Thyroid gland (tissue), 4 donors: ENCODE measurements around the gene C2CD2. TPM values are rescaled to one million over a fixed set of nuclear protein-coding genes. Genes with fewer than 3 reads are reported as not detected.

Experiments used
- DNase-seq, 2 donors: peaks; one replicate each; pipeline ENCODE4 v3.0.0-alpha.2; 2019
- H3K27ac ChIP-seq, 3 donors: fragments of 200-600 bp; sonication (generic); 1 replicate in 2 of 3; 2 replicates in 1 of 3; pipeline ENCODE4 v1.5.1; 2016 to 2019; ENCODE audit warnings: mild to moderate bottlenecking in 1 of 3, moderate library complexity in 1 of 3
- H3K27me3 ChIP-seq: fragments of 200-600 bp; sonication (generic); one replicate; pipeline ENCODE4 v1.5.1; 2019
- H3K36me3 ChIP-seq, 2 donors: fragments of 200-600 bp; sonication (generic); one replicate each; pipeline ENCODE4 v1.5.1; 2016 to 2019
- H3K4me1 ChIP-seq, 2 donors: fragments of 200-600 bp; sonication (generic); one replicate each; pipeline ENCODE4 v1.5.1; 2017 to 2019
- H3K4me3 ChIP-seq, 3 donors: fragments of 200-600 bp; sonication (generic); replicated peaks in 1 of 3; 1 replicate in 2 of 3; 2 replicates in 1 of 3; pipeline ENCODE4 v1.5.1; 2016; ENCODE audit warnings: mild to moderate bottlenecking in 1 of 3
- H3K9me3 ChIP-seq: fragments of 200-600 bp; sonication (generic); one replicate; pipeline ENCODE4 v1.5.1; 2017
- CTCF ChIP-seq, 6 experiments: fragments of 200-600 bp in 3 of 6; fragments of 450-650 bp in 3 of 6; sonication (generic) in 3 of 6; IDR thresholded peaks; one replicate each; pipeline ENCODE4 v1.5.1; 2016 to 2019; ENCODE audit warnings: antibody characterized with exemption in 6 of 6, mild to moderate bottlenecking in 2 of 6, inconsistent platforms in 1 of 6, moderate library complexity in 1 of 6
- POLR2A ChIP-seq, 2 donors: fragments of 450-650 bp; IDR thresholded peaks; one replicate each; pipeline ENCODE4 v1.6.1; 2017; ENCODE audit warnings: antibody characterized with exemption in 2 of 2, mild to moderate bottlenecking in 2 of 2, moderate library complexity in 1 of 2
- WGBS, 2 donors: methylation state at CpG; one replicate each; pipeline ENCODE4 v1.1.5; 2017; 5-methylcytosine and 5-hydroxymethylcytosine counted together
- intact Hi-C: fragments of 100-400 bp; cut with DNase I; formaldehyde crosslinking; loops from one replicate; pipeline ENCODE4 v1.15.1; 2023
- total RNA-seq, 4 donors: library from RNA; depleted of rRNA; stranded (reverse); fragments of >200 nt; gene quantifications; one replicate each; pipeline ENCODE4 v1.2.3, GENCODE V29; 2016

C2CD2 gene
- total RNA-seq, 4 donors from 2014 or later = 12.7 to 22.7 (median 20.0) TPM

GRCh38 chr21:41852151-41852928 is 101.5 kb downstream of the C2CD2 start:
- Histone ChIP-seq H3K4me3 (no peak overlapping the region), H3K27ac (no peak overlapping the region), H3K4me1 (no peaks in the 10 kb centered on the region), H3K36me3 (peaks cover 0 to 15% of the 10 kb centered on the region in 2 donors), H3K9me3 (no peaks in the 10 kb centered on the region), H3K27me3 (no peaks in the 10 kb centered on the region)
- no peak for DNase-seq
- TF ChIP-seq POLR2A (IDR thresholded peaks at IDR 0.05) (no peak), CTCF (IDR thresholded peaks at IDR 0.05) (no peak)
- intact Hi-C loops = no loop called here
- 92 to 98% methylated on average over 18 to 21 of the region's 21 CpGs for WGBS, 2 donors

GRCh38 chr21:41851090-41851790 is 102.6 kb downstream of the C2CD2 start:
- 85 to 90% methylated on average over 23 of the region's 23 CpGs for WGBS, 2 donors
- H3K36me3 ChIP-seq = peaks cover 0 to 7% of the 10 kb centered on the region in 2 donors
- H3K9me3 ChIP-seq = no peaks in the 10 kb centered on the region
- no peak overlapping the region for H3K4me3 ChIP-seq
- H3K27ac ChIP-seq = no peak overlapping the region
- H3K27me3 ChIP-seq = no peaks in the 10 kb centered on the region
- no peak for DNase-seq
- intact Hi-C loops = no loop called here
- H3K4me1 ChIP-seq = no peaks in the 10 kb centered on the region
- no peak for TF ChIP-seq POLR2A (IDR thresholded peaks at IDR 0.05)
- no peak for TF ChIP-seq CTCF (IDR thresholded peaks at IDR 0.05)

GRCh38 chr21:41850085-41850484 is 103.7 kb downstream of the C2CD2 start:
- intact Hi-C loops = no loop called here
- Histone ChIP-seq H3K4me3 (no peak overlapping the region), H3K27ac (no peak overlapping the region), H3K9me3 (no peaks in the 10 kb centered on the region), H3K27me3 (no peaks in the 10 kb centered on the region), H3K4me1 (no peaks in the 10 kb centered on the region), H3K36me3 (peaks cover 0 to 7% of the 10 kb centered on the region in 2 donors)
- DNase-seq = no peak
- TF ChIP-seq CTCF (IDR thresholded peaks at IDR 0.05) (no peak), POLR2A (IDR thresholded peaks at IDR 0.05) (no peak)
- WGBS, 2 donors = 94 to 96% methylated on average over 9 of the region's 9 CpGs

GRCh38 chr21:41848958-41849580 is 104.7 kb downstream of the C2CD2 start:
- intact Hi-C loops = no loop called here
- Histone ChIP-seq H3K4me1 (no peaks in the 10 kb centered on the region), H3K27ac (no peak overlapping the region), H3K27me3 (no peaks in the 10 kb centered on the region), H3K9me3 (no peaks in the 10 kb centered on the region), H3K36me3 (peaks cover 0 to under 1% of the 10 kb centered on the region in 2 donors), H3K4me3 (no peak overlapping the region)
- 75 to 86% methylated on average over 15 of the region's 15 CpGs for WGBS, 2 donors
- TF ChIP-seq POLR2A (IDR thresholded peaks at IDR 0.05) = no peak
- TF ChIP-seq CTCF (IDR thresholded peaks at IDR 0.05) = no peak
- no peak for DNase-seq
